T-helper 22 cell (primary cell): Measurements from ENCODE around the gene SRRM2.

Experiments
- DNase-seq: peaks from one replicate; pipeline ENCODE4 v3.0.0-alpha.2; 2020; ENCODE audit warnings: low read depth

SRRM2 gene

GRCh38 chr16:2762711-2763110 lies 10.3 kb downstream of the SRRM2 start:
- DNase-seq = no peak

- DNase-seq = no peak
These were observed 10.7 kb downstream of the SRRM2 start for GRCh38 chr16:2763173-2763572.

GRCh38 chr16:2764718-2765117 lies 12.3 kb downstream of the SRRM2 start:
- DNase-seq = no peak

GRCh38 chr16:2765462-2766404 lies 13.3 kb downstream of the SRRM2 start:
- DNase-seq = no peak

- no peak for DNase-seq
These were observed 14.1 kb downstream of the SRRM2 start for GRCh38 chr16:2766430-2767139.

GRCh38 chr16:2767140-2767731 lies 14.8 kb downstream of the SRRM2 start:
- DNase-seq = no peak

- DNase-seq = no peak
These were observed 15.5 kb downstream of the SRRM2 start for GRCh38 chr16:2767891-2768290.

- no peak for DNase-seq
These were observed 16.1 kb downstream of the SRRM2 start for GRCh38 chr16:2768403-2769089.

- DNase-seq = no peak
These were observed 16.7 kb downstream of the SRRM2 start for GRCh38 chr16:2769100-2769529.

- no peak for DNase-seq
These were observed 17.2 kb downstream of the SRRM2 start for GRCh38 chr16:2769675-2770056.

- no peak for DNase-seq
These were observed 17.9 kb downstream of the SRRM2 start for GRCh38 chr16:2770057-2770951.

- no peak for DNase-seq
These were observed 19.3 kb downstream of the SRRM2 start for GRCh38 chr16:2771496-2772402.

GRCh38 chr16:2773188-2773968 lies 20.9 kb downstream of the SRRM2 start:
- no peak for DNase-seq

GRCh38 chr16:2774161-2774891 lies 21.9 kb downstream of the SRRM2 start:
- no peak for DNase-seq

GRCh38 chr16:2775131-2775716 lies 22.8 kb downstream of the SRRM2 start:
- no peak for DNase-seq

GRCh38 chr16:2775765-2776499 lies 23.5 kb downstream of the SRRM2 start:
- no peak for DNase-seq

GRCh38 chr16:2776500-2777139 lies 24.2 kb downstream of the SRRM2 start:
- DNase-seq = peak; percentile 15
